Mesothelial cell of epicardium (in vitro differentiated cells): Measurements from ENCODE around the gene MTOR. TPM values are rescaled to one million over a fixed set of nuclear protein-coding genes. Genes with fewer than 3 reads are reported as not detected.

ENCODE experiments used
- DNase-seq, 2 experiments: peaks; one replicate each; pipeline ENCODE4 v3.0.0; 2021; ENCODE audit warnings: low spot score in 2 of 2; ENCODE audit not compliant: unreplicated experiment in 2 of 2
- H3K27ac Mint-ChIP-seq: 2 replicates; pipeline ENCODE4 v1.8.0; 2021; ENCODE audit warnings: mixed read lengths
- H3K27me3 Mint-ChIP-seq: 2 replicates; pipeline ENCODE4 v1.8.0; 2021; ENCODE audit warnings: low read depth, mixed read lengths
- H3K36me3 Mint-ChIP-seq: 2 replicates; pipeline ENCODE4 v1.8.0; 2021; ENCODE audit warnings: mixed read lengths
- H3K4me1 Mint-ChIP-seq: 2 replicates; pipeline ENCODE4 v1.8.0; 2021; ENCODE audit warnings: mixed read lengths
- H3K4me3 Mint-ChIP-seq: 2 replicates; pipeline ENCODE4 v1.8.0; 2021; ENCODE audit warnings: mild to moderate bottlenecking, moderate library complexity, mixed read lengths
- H3K9me3 Mint-ChIP-seq: 2 replicates; pipeline ENCODE4 v1.8.0; 2021; ENCODE audit warnings: mixed read lengths
- CTCF ChIP-seq: fragments of 200-600 bp; sonication (generic); IDR thresholded peaks from one replicate; pipeline ENCODE4 v1.5.0; 2021; ENCODE audit warnings: antibody characterized with exemption; ENCODE audit not compliant: unreplicated experiment
- total RNA-seq: library from RNA; stranded (reverse); gene quantifications from 3 replicates; pipeline ENCODE4 v1.2.1, GENCODE V29; 2021

The MTOR gene
- total RNA-seq, 1 donor from 2014 or later = 49.3 TPM

DNA sequence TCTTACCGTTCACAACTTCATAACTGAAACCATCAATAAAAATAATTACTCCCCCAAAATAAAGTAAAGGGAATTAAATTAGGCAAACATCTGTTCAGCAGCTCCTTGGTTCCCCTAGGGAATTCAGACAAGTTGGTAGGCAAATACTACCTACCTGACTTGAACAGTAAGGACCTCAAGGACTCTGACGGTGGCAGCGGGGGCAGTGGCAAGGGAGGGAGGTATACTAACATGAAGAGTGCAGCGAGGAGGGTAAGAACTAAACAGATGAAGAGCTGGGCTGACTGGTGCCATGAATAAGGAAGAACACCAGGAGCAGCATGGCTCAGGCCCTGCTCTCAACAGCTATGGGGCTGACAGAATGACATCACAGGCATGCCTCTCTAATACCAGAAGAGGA is 33.1 kb downstream of the MTOR start:
- Mint-ChIP-seq H3K27me3 (no peaks in the 10 kb centered on the region), H3K4me3 (no peak overlapping the region), H3K4me1 (no peaks in the 10 kb centered on the region), H3K27ac (no peak overlapping the region), H3K9me3 (no peaks in the 10 kb centered on the region), H3K36me3 (peaks cover 53% of the 10 kb centered on the region)
- no peak for DNase-seq
- no peak for TF ChIP-seq CTCF

GRCh38 chr1:11227106-11228077 is 35.0 kb downstream of the MTOR start:
- H3K27me3 Mint-ChIP-seq = no peaks in the 10 kb centered on the region
- DNase-seq = no peak
- H3K27ac Mint-ChIP-seq = no peak overlapping the region
- H3K36me3 Mint-ChIP-seq = peaks cover 43% of the 10 kb centered on the region
- H3K4me1 Mint-ChIP-seq = no peaks in the 10 kb centered on the region
- TF ChIP-seq CTCF = no peak
- H3K9me3 Mint-ChIP-seq = no peaks in the 10 kb centered on the region
- no peak overlapping the region for H3K4me3 Mint-ChIP-seq

- Mint-ChIP-seq H3K9me3 (no peaks in the 10 kb centered on the region), H3K27me3 (no peaks in the 10 kb centered on the region), H3K36me3 (peaks cover 39% of the 10 kb centered on the region), H3K27ac (no peak overlapping the region), H3K4me3 (no peak overlapping the region), H3K4me1 (no peaks in the 10 kb centered on the region)
- no peak for DNase-seq
- no peak for TF ChIP-seq CTCF
Observed at GRCh38 chr1:11216074-11216473, 46.3 kb downstream of the MTOR start.

GRCh38 chr1:11215381-11216005 is 46.9 kb downstream of the MTOR start:
- DNase-seq = no peak
- peaks cover 44% of the 10 kb centered on the region for H3K36me3 Mint-ChIP-seq
- no peaks in the 10 kb centered on the region for H3K4me1 Mint-ChIP-seq
- H3K27me3 Mint-ChIP-seq = no peaks in the 10 kb centered on the region
- no peaks in the 10 kb centered on the region for H3K9me3 Mint-ChIP-seq
- H3K27ac Mint-ChIP-seq = no peak overlapping the region
- TF ChIP-seq CTCF = no peak
- no peak overlapping the region for H3K4me3 Mint-ChIP-seq

DNA sequence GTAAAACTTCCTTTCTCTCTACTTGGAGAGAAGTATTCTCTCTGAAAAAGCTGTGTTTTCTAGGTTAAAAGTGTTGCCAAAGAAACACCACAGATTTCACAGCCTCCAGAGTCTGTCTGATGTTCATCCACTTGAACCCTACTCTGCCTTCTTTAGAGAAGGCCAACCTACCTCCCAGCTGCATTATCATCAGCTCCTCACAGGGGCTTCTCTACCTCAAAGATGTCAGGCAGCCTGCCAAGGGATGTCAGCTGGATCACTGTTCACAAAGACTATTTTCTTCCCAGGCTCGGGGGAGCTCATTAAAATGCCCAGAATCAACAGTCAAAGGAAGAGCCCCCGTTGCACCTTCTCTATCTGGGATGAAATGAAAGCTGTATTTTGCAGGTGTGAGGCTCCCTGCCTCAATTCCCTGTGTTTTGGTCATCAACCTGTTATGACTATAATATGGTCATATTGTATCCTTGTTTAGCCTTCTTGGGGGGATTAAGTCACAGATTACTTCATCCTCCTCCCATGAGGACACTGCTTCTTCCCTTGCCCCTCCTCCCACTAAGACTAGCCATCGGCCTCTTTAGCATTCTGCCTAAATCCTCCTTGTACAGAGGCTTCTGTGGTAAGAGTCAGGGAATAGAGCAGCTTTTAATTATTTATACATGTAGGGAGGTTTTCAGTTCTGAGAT is 47.5 kb downstream of the MTOR start:
- Mint-ChIP-seq H3K27me3 (no peaks in the 10 kb centered on the region), H3K4me1 (no peaks in the 10 kb centered on the region), H3K4me3 (no peak overlapping the region), H3K9me3 (no peaks in the 10 kb centered on the region), H3K27ac (no peak overlapping the region), H3K36me3 (peaks cover 45% of the 10 kb centered on the region)
- no peak for TF ChIP-seq CTCF
- no peak for DNase-seq
